Measurements from ENCODE around the gene EIF4A2.

DNA sequence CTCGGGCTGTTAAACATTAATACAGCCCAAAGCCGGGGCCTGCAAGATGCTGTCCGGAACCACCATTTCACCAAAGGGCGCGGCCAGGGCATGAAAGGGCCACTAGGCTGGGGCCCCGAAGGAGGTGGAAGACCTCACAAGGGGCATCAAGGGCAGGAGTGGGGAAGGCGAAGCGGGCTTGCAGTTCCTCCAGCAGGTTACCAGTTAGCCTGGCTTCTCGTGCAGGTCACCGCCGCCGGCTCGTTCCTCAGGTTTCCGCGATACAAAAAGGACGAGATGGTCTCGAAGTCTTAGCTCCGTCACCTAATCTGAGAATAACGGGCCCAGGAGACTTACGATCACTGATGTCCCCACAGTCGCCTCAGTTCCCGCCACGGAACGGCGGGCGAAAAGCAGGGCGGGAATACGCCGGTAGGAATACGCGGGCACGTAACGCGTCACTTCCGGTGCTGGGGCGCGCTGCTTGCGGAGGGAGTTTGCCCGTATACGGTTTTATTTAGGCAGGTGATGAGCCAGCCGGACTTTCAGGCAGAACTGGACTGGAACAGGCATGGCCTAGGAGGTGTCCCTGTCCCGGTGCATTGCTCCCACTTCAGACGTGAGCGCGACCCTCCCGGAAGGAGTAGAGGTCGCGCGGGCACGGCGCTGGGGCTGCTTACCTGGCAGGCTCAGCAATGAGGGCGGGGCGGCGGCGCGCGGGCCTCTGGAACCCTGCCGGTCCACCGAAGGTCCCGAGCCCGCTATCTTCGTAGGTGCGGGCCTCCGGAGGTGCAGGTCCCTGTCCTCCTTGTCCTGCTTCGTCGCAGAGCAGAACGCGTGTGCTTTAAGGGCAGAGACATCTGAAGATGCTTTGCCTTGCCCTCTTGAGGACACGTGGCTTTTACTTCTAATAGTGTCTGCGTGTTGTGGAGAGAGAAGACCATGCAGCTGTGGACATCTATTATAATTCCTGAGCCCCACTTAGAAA, 23.0 kb downstream of the EIF4A2 start, which contains the start of gene RFC4:
- no peak for TF ChIP-seq EZH2 (IDR thresholded peaks at IDR 0.05; ENCODE audit: low read length)
- TF ChIP-seq, protein P1, sequence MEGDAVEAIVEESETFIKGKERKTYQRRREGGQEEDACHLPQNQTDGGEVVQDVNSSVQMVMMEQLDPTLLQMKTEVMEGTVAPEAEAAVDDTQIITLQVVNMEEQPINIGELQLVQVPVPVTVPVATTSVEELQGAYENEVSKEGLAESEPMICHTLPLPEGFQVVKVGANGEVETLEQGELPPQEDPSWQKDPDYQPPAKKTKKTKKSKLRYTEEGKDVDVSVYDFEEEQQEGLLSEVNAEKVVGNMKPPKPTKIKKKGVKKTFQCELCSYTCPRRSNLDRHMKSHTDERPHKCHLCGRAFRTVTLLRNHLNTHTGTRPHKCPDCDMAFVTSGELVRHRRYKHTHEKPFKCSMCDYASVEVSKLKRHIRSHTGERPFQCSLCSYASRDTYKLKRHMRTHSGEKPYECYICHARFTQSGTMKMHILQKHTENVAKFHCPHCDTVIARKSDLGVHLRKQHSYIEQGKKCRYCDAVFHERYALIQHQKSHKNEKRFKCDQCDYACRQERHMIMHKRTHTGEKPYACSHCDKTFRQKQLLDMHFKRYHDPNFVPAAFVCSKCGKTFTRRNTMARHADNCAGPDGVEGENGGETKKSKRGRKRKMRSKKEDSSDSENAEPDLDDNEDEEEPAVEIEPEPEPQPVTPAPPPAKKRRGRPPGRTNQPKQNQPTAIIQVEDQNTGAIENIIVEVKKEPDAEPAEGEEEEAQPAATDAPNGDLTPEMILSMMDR (optimal IDR thresholded peaks at IDR 0.05 in 1 of 3, IDR thresholded peaks at IDR 0.05 in 1 of 3, conservative IDR thresholded peaks at IDR 0.05 in 1 of 3; ENCODE audit: extremely low read depth in 1 of 3, insufficient read depth in 2 of 3, low read length in 3 of 3): no peak
